GM12891 (cell line): ENCODE results near the gene TMX2.

Source experiments
- DNase-seq: peaks from one replicate; pipeline ENCODE4 v3.0.0; 2011; ENCODE audit warnings: low spot score; ENCODE audit not compliant: insufficient read length
- FAIRE-seq: peaks from 2 replicates; lab custom pipeline; 2011; peaks lifted over from hg19 to GRCh38; lab: Jason Lieb, UNC
- PAX5 ChIP-seq: IDR thresholded peaks from 2 replicates; pipeline ENCODE4 v1.6.1; 2011; ENCODE audit warnings: low read length, moderate library complexity, mild to moderate bottlenecking; ENCODE audit not compliant: insufficient read depth, severe bottlenecking
- POLR2A ChIP-seq: IDR thresholded peaks from 2 replicates; pipeline ENCODE4 v1.6.1; 2011; ENCODE audit warnings: low read depth, low read length, control low read depth
- POLR2AphosphoS5 ChIP-seq: IDR thresholded peaks from 2 replicates; pipeline ENCODE4 v1.6.1; 2011; ENCODE audit warnings: low read depth, low read length, control low read depth
- POU2F2 ChIP-seq: IDR thresholded peaks from 2 replicates; pipeline ENCODE4 v1.6.1; 2011; ENCODE audit warnings: low read depth, mild to moderate bottlenecking, control low read depth, low read length, moderate library complexity
- SPI1 ChIP-seq: IDR thresholded peaks from 2 replicates; pipeline ENCODE4 v1.6.1; 2011; ENCODE audit warnings: low read depth, low read length, control low read depth
- TAF1 ChIP-seq: IDR thresholded peaks from 2 replicates; pipeline ENCODE4 v1.6.1; 2011; ENCODE audit warnings: low read depth, low read length, control low read depth

TMX2 gene

DNA sequence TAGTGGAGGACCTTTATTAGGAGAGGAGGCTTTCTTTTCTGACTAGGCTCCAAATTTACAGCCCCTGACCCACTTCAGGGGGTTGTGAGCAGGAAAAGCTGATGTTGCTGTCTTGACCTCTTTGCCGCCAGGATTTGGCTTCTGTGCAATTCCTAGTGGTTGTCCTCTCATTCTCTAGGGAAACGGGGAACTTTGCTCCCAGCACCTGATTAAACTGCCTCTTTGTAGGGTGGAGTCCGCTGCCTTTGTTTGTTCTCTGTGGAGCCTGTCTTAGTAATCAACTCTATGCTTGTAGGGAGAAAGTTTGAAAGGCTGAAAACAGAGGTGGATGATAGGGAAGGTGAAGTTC lies 65.5 kb downstream of the TMX2 start:
- DNase-seq = no peak
- FAIRE-seq = no peak
- no peak for TF ChIP-seq POLR2AphosphoS5
- no peak for TF ChIP-seq TAF1
- no peak for TF ChIP-seq POU2F2
- TF ChIP-seq POLR2A = no peak
- TF ChIP-seq SPI1 = no peak
- TF ChIP-seq PAX5 = no peak

DNA sequence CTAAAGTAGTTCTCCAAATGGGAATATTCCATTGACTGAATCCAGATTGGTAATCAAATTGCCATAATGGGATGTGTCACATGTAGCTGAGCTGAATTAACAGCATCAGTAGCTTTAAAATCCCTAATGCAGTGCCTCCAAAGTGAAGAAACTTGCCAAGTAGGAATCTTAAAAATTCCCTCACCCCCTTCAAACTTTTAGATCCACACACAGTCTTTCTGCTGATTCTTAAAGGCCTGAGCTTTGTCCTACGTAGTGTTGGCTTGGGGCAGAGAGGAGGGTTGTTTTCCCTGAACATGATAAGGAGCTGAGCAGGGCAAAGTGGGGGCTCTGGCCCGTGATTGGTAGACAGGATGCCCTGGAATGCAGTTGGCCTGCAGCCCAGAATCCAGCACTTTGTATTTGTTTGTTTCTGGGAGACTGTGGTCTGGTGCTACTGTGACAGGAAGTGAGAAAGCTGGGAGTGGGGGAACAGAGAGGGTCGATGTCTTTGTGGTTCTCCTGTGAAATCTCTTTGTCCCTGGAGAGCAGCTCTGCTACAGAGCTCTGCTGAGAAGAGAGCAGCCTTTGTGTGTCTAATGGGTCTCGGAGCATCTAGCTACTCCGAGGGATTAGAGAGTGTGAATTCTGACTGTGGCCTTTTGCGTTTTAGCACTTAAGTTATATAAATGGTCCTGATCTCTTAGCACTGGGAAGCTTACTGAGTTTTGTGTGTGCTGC lies 66.1 kb downstream of the TMX2 start:
- TF ChIP-seq POU2F2 (no peak), SPI1 (peak; percentile 63), POLR2AphosphoS5 (no peak), TAF1 (no peak), PAX5 (no peak), POLR2A (no peak)
- DNase-seq (no peak), FAIRE-seq (no peak)

DNA sequence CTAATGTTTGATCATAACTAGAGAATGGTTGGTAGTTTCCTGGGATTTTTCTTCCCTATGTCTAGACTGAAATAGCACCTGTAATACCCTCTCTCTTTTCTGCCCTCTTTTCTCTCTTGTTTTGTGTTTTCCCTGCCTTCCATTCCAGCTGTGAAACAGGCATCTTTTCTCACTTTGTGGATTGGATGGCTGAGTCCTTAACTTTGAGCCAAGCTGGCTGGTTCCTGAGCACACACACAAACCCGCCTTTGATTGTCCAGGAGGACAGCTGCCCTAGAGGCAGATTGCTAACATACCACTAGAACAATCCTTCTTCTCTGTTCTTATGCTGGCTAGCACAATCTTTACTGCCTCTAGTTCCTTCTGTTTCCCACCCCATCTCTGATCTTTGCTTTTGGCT lies 66.9 kb downstream of the TMX2 start:
- TF ChIP-seq POLR2AphosphoS5 (no peak), POU2F2 (no peak), PAX5 (no peak), SPI1 (no peak), POLR2A (no peak), TAF1 (no peak)
- FAIRE-seq (no peak), DNase-seq (no peak)

DNA sequence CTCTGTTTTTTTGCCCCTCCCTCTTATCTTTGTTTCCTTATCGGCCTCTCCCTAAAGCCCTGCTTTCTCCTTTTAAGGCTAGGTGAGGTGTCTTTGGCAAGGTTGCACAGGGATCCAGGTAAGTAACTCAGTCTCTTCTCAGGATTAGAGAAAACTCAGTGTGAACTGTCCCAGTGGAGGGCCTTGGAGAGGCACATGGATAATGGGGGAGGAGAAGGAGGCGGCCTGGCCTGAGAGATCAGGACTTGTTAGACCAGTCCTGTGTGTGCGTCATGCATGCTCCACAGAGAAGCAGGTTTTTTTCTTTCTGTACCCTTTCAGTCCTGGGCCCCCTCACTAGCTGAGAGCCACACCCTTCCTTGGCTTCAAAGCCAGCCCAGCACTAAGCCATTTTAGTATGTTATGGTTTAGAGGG lies 69.1 kb downstream of the TMX2 start:
- FAIRE-seq = no peak
- DNase-seq = no peak
- no peak for TF ChIP-seq POLR2A

DNA sequence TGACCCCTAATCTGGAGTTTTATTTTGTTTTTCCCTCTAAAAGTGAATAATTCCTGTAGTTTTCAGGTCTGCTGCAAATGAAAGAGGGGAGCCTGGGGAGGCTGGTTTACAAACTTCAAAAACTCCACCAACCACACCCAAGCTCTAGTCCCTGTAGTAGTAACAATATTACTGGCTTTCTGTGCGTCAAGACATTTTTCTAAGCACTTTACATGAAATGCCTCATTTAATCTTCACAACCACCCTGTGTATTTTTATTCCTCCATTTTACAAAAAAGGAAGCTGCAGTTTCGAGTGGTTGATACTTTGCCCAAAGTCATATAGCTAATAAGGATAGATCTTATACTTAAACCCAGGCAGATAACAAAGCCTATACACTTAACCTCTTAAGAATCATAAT lies 72.7 kb downstream of the TMX2 start:
- FAIRE-seq (peak; percentile 75), DNase-seq (no peak)
- TF ChIP-seq POLR2AphosphoS5 = no peak
- TF ChIP-seq SPI1 = 0 out of 2 replicates have a peak, but pooled peaks have one; percentile 13
- TF ChIP-seq POLR2A = no peak

DNA sequence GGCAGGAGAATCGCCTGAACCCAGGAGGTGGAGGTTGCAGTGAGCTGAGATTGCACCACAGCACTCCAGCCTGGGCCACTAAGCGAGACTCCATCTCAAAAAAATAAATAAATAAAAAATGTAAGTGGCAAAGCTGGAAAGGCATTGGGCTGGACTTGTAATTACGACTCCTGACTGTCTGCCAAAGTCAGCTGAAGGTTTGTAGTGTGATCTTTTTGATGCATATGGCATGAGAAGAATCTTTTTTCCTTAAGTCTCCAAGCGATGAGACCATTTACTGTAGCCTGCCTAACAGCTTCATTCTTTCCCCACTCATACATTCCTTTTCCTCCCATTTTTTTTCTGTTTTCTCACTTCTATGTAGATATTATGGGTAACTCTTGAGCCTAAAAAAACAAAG lies 74.0 kb downstream of the TMX2 start:
- FAIRE-seq (no peak), DNase-seq (no peak)
- no peak for TF ChIP-seq TAF1
- TF ChIP-seq PAX5 = no peak
- TF ChIP-seq SPI1 = no peak
- TF ChIP-seq POU2F2 = no peak
- TF ChIP-seq POLR2A = no peak
- no peak for TF ChIP-seq POLR2AphosphoS5

DNA sequence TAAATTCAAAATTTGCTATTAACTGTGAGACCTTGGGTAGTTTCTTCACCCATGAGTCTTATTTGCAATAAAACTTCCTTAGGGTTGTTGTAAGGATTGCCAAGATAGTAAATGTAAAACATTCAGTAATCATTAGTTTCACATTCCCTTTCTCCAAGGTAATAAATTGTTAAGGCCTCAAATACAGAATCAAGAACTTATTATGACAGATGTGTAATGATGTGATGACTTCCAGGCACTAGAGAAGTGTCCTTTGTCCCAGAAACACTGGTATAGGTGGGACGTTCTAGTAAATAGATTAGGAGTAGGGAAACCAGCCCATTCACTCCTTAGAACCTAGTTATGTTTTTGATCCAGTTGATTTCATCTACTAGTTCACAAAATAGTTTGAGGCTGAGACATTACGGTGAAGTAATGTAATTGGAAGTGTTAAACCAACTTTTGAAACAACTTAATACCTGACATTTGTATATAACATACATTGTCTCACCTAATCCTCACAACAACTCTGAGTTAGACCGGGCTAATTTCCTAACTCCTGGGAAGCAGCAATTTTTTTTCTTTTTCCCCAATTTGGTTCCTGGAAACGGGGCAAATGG lies 74.7 kb downstream of the TMX2 start:
- FAIRE-seq (no peak), DNase-seq (no peak)

DNA sequence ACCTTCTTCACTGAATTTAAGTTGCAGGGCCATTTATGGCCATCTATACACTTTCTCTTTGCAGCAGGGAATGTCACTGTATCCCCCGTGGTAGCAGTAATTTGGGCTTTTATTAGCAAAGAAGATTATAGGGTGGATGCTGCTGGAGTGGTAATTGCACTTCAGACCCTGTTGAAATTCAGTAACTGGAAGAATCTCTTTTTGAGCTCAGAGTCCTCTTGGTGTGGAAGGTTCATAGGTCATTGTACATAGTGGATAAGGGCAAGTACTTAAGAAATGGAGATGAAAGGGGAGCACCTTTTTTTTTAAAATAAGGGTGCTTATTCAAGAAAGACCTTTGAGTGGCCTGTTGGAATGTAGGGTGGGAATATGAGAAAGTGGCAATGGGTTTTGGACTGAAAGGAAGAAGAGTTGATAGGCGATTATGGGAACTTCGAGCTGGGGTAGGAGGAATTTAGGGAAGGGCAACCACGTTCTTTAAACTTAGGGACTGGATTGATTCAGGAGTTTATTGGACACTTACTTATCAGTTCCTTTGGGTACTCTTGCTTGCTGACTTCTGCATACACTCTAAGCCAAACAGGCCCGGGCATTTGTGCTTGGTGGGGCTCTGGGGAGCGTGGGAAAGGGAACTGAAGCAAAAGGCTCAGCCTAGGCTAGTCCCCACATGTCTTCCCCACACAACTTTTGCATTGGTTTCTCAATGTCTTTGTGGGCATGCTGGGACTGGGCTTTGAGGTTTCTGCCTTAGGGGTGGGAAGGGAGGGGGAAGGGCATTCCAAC lies 75.7 kb downstream of the TMX2 start:
- FAIRE-seq (no peak), DNase-seq (peak; percentile 22)
- TF ChIP-seq TAF1 (0 out of 2 replicates have a peak, but pooled peaks have one; percentile 24), PAX5 (no peak), POLR2AphosphoS5 (no peak), SPI1 (peak; percentile 67), POU2F2 (peak; percentile 55; the same call in 1 of the 2 replicates)

More for the DNA sequence above, 74.7 kb downstream of the TMX2 start:
- TF ChIP-seq POU2F2 (no peak), SPI1 (no peak), TAF1 (no peak), POLR2AphosphoS5 (no peak), PAX5 (no peak), POLR2A (no peak)

DNA sequence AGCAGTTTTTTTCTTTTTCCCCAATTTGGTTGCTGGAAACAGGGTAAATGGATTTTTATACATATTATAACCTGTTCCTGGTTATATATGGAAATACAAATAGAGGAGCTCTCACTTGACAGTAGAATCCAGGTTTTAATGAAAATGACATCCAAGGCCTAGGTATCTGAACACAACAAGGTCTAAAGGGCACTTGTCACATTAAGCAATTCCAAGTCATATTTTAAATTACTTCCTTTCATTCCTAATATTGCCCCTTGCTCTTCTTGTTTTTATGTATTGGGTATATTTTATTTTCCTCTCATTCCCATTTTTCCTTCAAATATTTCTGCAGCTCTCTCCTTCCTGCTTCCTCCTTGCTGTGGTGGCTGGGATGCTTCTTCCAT lies 76.3 kb downstream of the TMX2 start:
- TF ChIP-seq POLR2A (no peak), TAF1 (no peak)
- DNase-seq = no peak
- FAIRE-seq = no peak
